GM18526 (cell line): ENCODE data around the gene TMEM132A.

Experiments used
- POLR2A ChIP-seq: IDR thresholded peaks from 3 replicates; pipeline ENCODE4 v1.6.1; 2011; ENCODE audit not compliant: insufficient read length; ENCODE audit errors: extremely low read depth

The TMEM132A gene

GRCh38 chr11:60899046-60899936 lies 25.0 kb upstream of the TMEM132A start:
- TF ChIP-seq POLR2A: no peak

- TF ChIP-seq POLR2A: no peak
Observed at GRCh38 chr11:60899977-60900376, 24.3 kb upstream of the TMEM132A start.

GRCh38 chr11:60900673-60901404 lies 23.4 kb upstream of the TMEM132A start:
- no peak for TF ChIP-seq POLR2A

- no peak for TF ChIP-seq POLR2A
Observed at GRCh38 chr11:60902625-60903024, 21.6 kb upstream of the TMEM132A start.

- TF ChIP-seq POLR2A: no peak
Observed at GRCh38 chr11:60905047-60905446, 19.2 kb upstream of the TMEM132A start.

- TF ChIP-seq POLR2A: no peak
Observed at GRCh38 chr11:60905551-60906113, 18.6 kb upstream of the TMEM132A start.

- peak; percentile 86 for TF ChIP-seq POLR2A
Observed at GRCh38 chr11:60906132-60906972, 17.9 kb upstream of the TMEM132A start, which contains the start of gene PRPF19. TSS of gene PRPF19 (minus strand) at chr11:60906585. CDS start at chr11:60906382, 203 bp downstream.

GRCh38 chr11:60908803-60909202 lies 15.5 kb upstream of the TMEM132A start:
- TF ChIP-seq POLR2A: no peak

- no peak for TF ChIP-seq POLR2A
Observed at GRCh38 chr11:60910281-60910687, 14.0 kb upstream of the TMEM132A start.

- no peak for TF ChIP-seq POLR2A
Observed at GRCh38 chr11:60910711-60911380, 13.4 kb upstream of the TMEM132A start.

GRCh38 chr11:60912223-60912850 lies 11.9 kb upstream of the TMEM132A start:
- no peak for TF ChIP-seq POLR2A

GRCh38 chr11:60912851-60913528 lies 11.3 kb upstream of the TMEM132A start:
- no peak for TF ChIP-seq POLR2A
